Measurements from ENCODE around the gene MEX3A. TPM values are rescaled to one million over a fixed set of nuclear protein-coding genes. Genes with fewer than 3 reads are reported as not detected.
A peak's percentile ranks its signal among the peaks of the same experiment; 100 is the strongest.
"Not testable (repeated sequence)": the region's sequence is repeated elsewhere in the genome, so short reads cannot be mapped to it uniquely, and the experiment has no call there.

MEX3A gene
- total RNA-seq, 4 donors from 2014 or later: under 0.01 to 1.2 (median 0.43) TPM

- H3K9me3 ChIP-seq: no peaks in the 10 kb centered on the region
- no peaks in the 10 kb centered on the region for H3K27me3 ChIP-seq
- H3K36me3 ChIP-seq: peaks cover 0 to 57% (median 5%) of the 10 kb centered on the region in 3 donors
- peaks cover 0 to 28% (median under 1%) of the 10 kb centered on the region in 4 donors for H3K4me1 ChIP-seq
- WGBS, 2 donors: 67 to 79% methylated on average over 4 of the region's 4 CpGs
- no peak overlapping the region for H3K4me3 ChIP-seq
- TF ChIP-seq POLR2A (IDR thresholded peaks at IDR 0.05): no peak
- no peak for TF ChIP-seq CTCF (IDR thresholded peaks at IDR 0.05)
- no peak for TF ChIP-seq EP300 (IDR thresholded peaks at IDR 0.05)
- no peak overlapping the region for H3K27ac ChIP-seq
- DNase-seq (ENCODE audit: low spot score in 2 of 2): no peak
These were observed 31.9 kb downstream of the MEX3A start for GRCh38 chr1:156050376-156050775.

GRCh38 chr1:156048663-156049258, 33.5 kb downstream of the MEX3A start:
- 90 to 92% methylated on average over 3 of the region's 3 CpGs for WGBS, 2 donors
- peaks cover 0 to 73% (median 5%) of the 10 kb centered on the region in 3 donors for H3K36me3 ChIP-seq
- H3K4me1 ChIP-seq: peaks cover 0 to 25% (median 0%) of the 10 kb centered on the region in 4 donors
- no peak overlapping the region for H3K4me3 ChIP-seq
- no peak overlapping the region for H3K27ac ChIP-seq
- TF ChIP-seq CTCF (IDR thresholded peaks at IDR 0.05) (no peak), EP300 (IDR thresholded peaks at IDR 0.05) (no peak), POLR2A (IDR thresholded peaks at IDR 0.05) (no peak)
- DNase-seq (ENCODE audit: low spot score in 2 of 2): no peak
- no peaks in the 10 kb centered on the region for H3K27me3 ChIP-seq
- H3K9me3 ChIP-seq: no peaks in the 10 kb centered on the region

- H3K36me3 ChIP-seq: peaks cover 0 to 94% (median 8%) of the 10 kb centered on the region in 3 donors
- no peak overlapping the region for H3K4me3 ChIP-seq
- no peaks in the 10 kb centered on the region for H3K4me1 ChIP-seq
- WGBS, 2 donors: 94 to 99% methylated on average over 4 of the region's 4 CpGs
- H3K9me3 ChIP-seq: no peaks in the 10 kb centered on the region
- no peak for DNase-seq (ENCODE audit: low spot score in 2 of 2)
- H3K27me3 ChIP-seq: no peaks in the 10 kb centered on the region
- no peak overlapping the region for H3K27ac ChIP-seq
- TF ChIP-seq POLR2A (IDR thresholded peaks at IDR 0.05): no peak
- no peak for TF ChIP-seq CTCF (IDR thresholded peaks at IDR 0.05)
- no peak for TF ChIP-seq EP300 (IDR thresholded peaks at IDR 0.05)
These were observed 37.2 kb downstream of the MEX3A start for GRCh38 chr1:156045076-156045475.

GRCh38 chr1:156042828-156043227, 39.4 kb downstream of the MEX3A start:
- no peak overlapping the region for H3K27ac ChIP-seq
- H3K9me3 ChIP-seq: no peaks in the 10 kb centered on the region
- 93 to 98% methylated on average over 3 of the region's 3 CpGs for WGBS, 2 donors
- no peaks in the 10 kb centered on the region for H3K4me1 ChIP-seq
- no peak overlapping the region for H3K4me3 ChIP-seq
- H3K27me3 ChIP-seq: no peaks in the 10 kb centered on the region
- no peak for TF ChIP-seq EP300 (IDR thresholded peaks at IDR 0.05)
- TF ChIP-seq POLR2A (IDR thresholded peaks at IDR 0.05): no peak
- no peak for TF ChIP-seq CTCF (IDR thresholded peaks at IDR 0.05)
- no peak for DNase-seq (ENCODE audit: low spot score in 2 of 2)
- peaks cover 0 to 94% (median 5%) of the 10 kb centered on the region in 3 donors for H3K36me3 ChIP-seq

GRCh38 chr1:156034991-156035390, 47.3 kb downstream of the MEX3A start:
- not testable (repeated sequence) for DNase-seq (ENCODE audit: low spot score in 2 of 2)
- WGBS, 2 donors: 60 to 81% methylated on average over 4 of the region's 4 CpGs

More at GRCh38 chr1:156034991-156035390, 47.3 kb downstream of the MEX3A start:
- H3K4me1 ChIP-seq, H3K27me3 ChIP-seq, H3K4me3 ChIP-seq, H3K9me3 ChIP-seq: not testable (repeated sequence)
- Histone ChIP-seq H3K36me3 (peaks cover 0 to 41% (median 0%) of the 10 kb centered on the region in 3 donors), H3K27ac (peak overlapping the region in 1 of 4 donors; percentile 36)

Measured in tibial nerve (tissue), 4 donors.